GM23338 (cell line): ENCODE data around the gene GUCY1A2. TPM values are rescaled to one million over a fixed set of nuclear protein-coding genes. Genes with fewer than 3 reads are reported as not detected.

Experiments
- ATAC-seq: fragments of 200-7000 bp; cut with Tn5 transposase; 3 replicates; pipeline ENCODE4 v1.9.1; 2020
- DNase-seq: peaks from one replicate; pipeline ENCODE4 v3.0.0-alpha.2; 2015; ENCODE audit warnings: low spot score
- H2AFZ ChIP-seq: fragments of 200-600 bp; sonication (generic); 2 replicates; pipeline ENCODE4 v1.8.0; 2016; ENCODE audit warnings: antibody characterized with exemption, mild to moderate bottlenecking, moderate library complexity
- H3F3A ChIP-seq: fragments of 200-600 bp; sonication (generic); replicated peaks from 2 replicates; pipeline ENCODE4 v1.8.0; 2017; ENCODE audit warnings: antibody characterized with exemption, mixed run types, low read depth
- H3K27ac ChIP-seq: fragments of 200-600 bp; sonication (generic); 2 replicates; pipeline ENCODE4 v1.6.1; 2016; ENCODE audit warnings: low read depth
- H3K27me3 ChIP-seq: fragments of 200-600 bp; sonication (generic); 2 replicates; pipeline ENCODE4 v1.8.0; 2016; ENCODE audit warnings: mild to moderate bottlenecking, mixed run types, moderate library complexity; ENCODE audit not compliant: insufficient read depth
- H3K36me3 ChIP-seq: fragments of 200-600 bp; sonication (generic); 2 replicates; pipeline ENCODE4 v1.8.0; 2016; ENCODE audit warnings: mild to moderate bottlenecking; ENCODE audit not compliant: insufficient read depth
- H3K4me1 ChIP-seq: fragments of 200-600 bp; sonication (generic); 2 replicates; pipeline ENCODE4 v1.8.0; 2016; ENCODE audit warnings: mild to moderate bottlenecking, moderate library complexity; ENCODE audit not compliant: insufficient read depth
- H3K4me2 ChIP-seq: fragments of 200-600 bp; sonication (generic); 2 replicates; pipeline ENCODE4 v1.7.1; 2017; ENCODE audit warnings: mixed run types
- H3K4me3 ChIP-seq: fragments of 200-600 bp; sonication (generic); 2 replicates; pipeline ENCODE4 v1.6.1; 2016; ENCODE audit warnings: mixed run types
- H3K79me2 ChIP-seq: fragments of 200-600 bp; sonication (generic); replicated peaks from 2 replicates; pipeline ENCODE4 v1.8.0; 2017; ENCODE audit warnings: mild to moderate bottlenecking; ENCODE audit not compliant: insufficient read depth
- H3K9me2 ChIP-seq: fragments of 200-600 bp; sonication (generic); 2 replicates; pipeline ENCODE4 v1.8.0; 2017; ENCODE audit not compliant: insufficient read depth
- H4K20me1 ChIP-seq: fragments of 200-600 bp; sonication (generic); replicated peaks from 2 replicates; pipeline ENCODE4 v1.8.0; 2017; ENCODE audit warnings: mild to moderate bottlenecking; ENCODE audit not compliant: insufficient read depth
- H3K27ac Mint-ChIP-seq: 2 replicates; pipeline ENCODE4 v1.8.0; 2020; ENCODE audit warnings: inconsistent platforms, mild to moderate bottlenecking, moderate library complexity, mixed read lengths
- H3K27me3 Mint-ChIP-seq: 3 replicates; pipeline ENCODE4 v1.8.0; 2022; ENCODE audit warnings: low read depth, mild to moderate bottlenecking, moderate library complexity, mixed read lengths, inconsistent platforms; ENCODE audit not compliant: insufficient read depth, poor library complexity
- H3K36me3 Mint-ChIP-seq: 3 replicates; pipeline ENCODE4 v1.8.0; 2021; ENCODE audit warnings: low read depth, mild to moderate bottlenecking, inconsistent platforms, moderate library complexity, mixed read lengths
- H3K4me1 Mint-ChIP-seq: 3 replicates; pipeline ENCODE4 v1.8.0; 2020; ENCODE audit warnings: mild to moderate bottlenecking, inconsistent platforms, mixed read lengths
- H3K4me3 Mint-ChIP-seq: 3 replicates; pipeline ENCODE4 v1.8.0; 2021; ENCODE audit warnings: moderate library complexity, mild to moderate bottlenecking, inconsistent platforms, mixed read lengths
- H3K9me3 Mint-ChIP-seq: 3 replicates; pipeline ENCODE4 v1.8.0; 2020; ENCODE audit warnings: moderate library complexity, mild to moderate bottlenecking, inconsistent platforms, mixed read lengths
- CREB1 ChIP-seq: fragments of 250-450 bp; sonication (Bioruptor Pico); IDR thresholded peaks from 2 replicates; pipeline ENCODE4 v1.5.0; 2020; ENCODE audit warnings: low read depth, mild to moderate bottlenecking, moderate library complexity
- CTCF ChIP-seq, 2 experiments: fragments of 200-600 bp in 1 of 2; sonication (generic) in 1 of 2; conservative IDR thresholded peaks; 2 replicates each; pipeline versions ENCODE4 v1.5.1 to v1.6.1; 2016 to 2017; ENCODE audit warnings: antibody characterized with exemption in 2 of 2, low read depth in 2 of 2, mild to moderate bottlenecking in 2 of 2, moderate library complexity in 1 of 2
- ETS1 ChIP-seq: IDR thresholded peaks from 2 replicates; pipeline ENCODE4 v1.6.1; 2016; ENCODE audit warnings: antibody characterized with exemption
- EZH2 ChIP-seq: fragments of 200-600 bp; sonication (generic); IDR thresholded peaks from one replicate; pipeline ENCODE4 v1.8.0; 2017; ENCODE audit warnings: antibody characterized with exemption, mild to moderate bottlenecking, low read depth; ENCODE audit not compliant: unreplicated experiment
- EZH2phosphoT487 ChIP-seq: fragments of 200-600 bp; sonication (generic); IDR thresholded peaks from one replicate; pipeline ENCODE4 v1.8.1; 2018; ENCODE audit warnings: antibody characterized with exemption; ENCODE audit not compliant: unreplicated experiment
- JUNB ChIP-seq: IDR thresholded peaks from one replicate; pipeline ENCODE4 v1.6.1; 2016; ENCODE audit warnings: antibody characterized with exemption; ENCODE audit not compliant: unreplicated experiment
- NANOG ChIP-seq: IDR thresholded peaks from 2 replicates; pipeline ENCODE4 v1.6.1; 2016; ENCODE audit warnings: antibody characterized with exemption, borderline replicate concordance
- POLR2AphosphoS5 ChIP-seq: IDR thresholded peaks from 2 replicates; pipeline ENCODE4 v1.6.1; 2016; ENCODE audit warnings: antibody characterized with exemption, low read depth
- REST ChIP-seq: IDR thresholded peaks from one replicate; pipeline ENCODE4 v1.6.1; 2018; ENCODE audit warnings: antibody characterized with exemption; ENCODE audit not compliant: unreplicated experiment
- STAT1 ChIP-seq: IDR thresholded peaks from one replicate; pipeline ENCODE4 v1.6.1; 2016; ENCODE audit warnings: antibody characterized with exemption; ENCODE audit not compliant: unreplicated experiment
- ZNF114 ChIP-seq: fragments of 250-450 bp; sonication (Bioruptor Pico); IDR thresholded peaks from 2 replicates; pipeline ENCODE4 v1.5.0; 2020; ENCODE audit warnings: mild to moderate bottlenecking, moderate library complexity
- ZNF331 ChIP-seq: fragments of 250-450 bp; sonication (Bioruptor Pico); IDR thresholded peaks from 2 replicates; pipeline ENCODE4 v1.5.0; 2020; ENCODE audit warnings: low read depth, mild to moderate bottlenecking, moderate library complexity
- ZNF462 ChIP-seq: fragments of 250-450 bp; sonication (Bioruptor Pico); IDR thresholded peaks from 2 replicates; pipeline ENCODE4 v1.5.0; 2020; ENCODE audit warnings: mild to moderate bottlenecking, moderate library complexity
- polyA plus RNA-seq: library from polyadenylated mRNA; unstranded; fragments of >200 nt; fragmentation: Nextera tagmentation; extraction: Ambion mirVana; gene quantifications from 2 replicates; pipeline ENCODE4 v1.2.1, GENCODE V29; 2016
- total RNA-seq: library from RNA; depleted of rRNA; stranded (reverse); fragments of >200 nt; shearing (Covaris generic); gene quantifications from 2 replicates; pipeline ENCODE4 v1.2.3, GENCODE V29; 2014

Gene GUCY1A2
- total and polyA plus RNA-seq, 2 experiments from 2014 or later: 0.36 to 1.4 TPM

- no peaks in the 10 kb centered on the region for H3F3A ChIP-seq
- H3K4me1 ChIP-seq: no peaks in the 10 kb centered on the region
- H2AFZ ChIP-seq: no peak overlapping the region
- H3K79me2 ChIP-seq: no peaks in the 10 kb centered on the region
- no peaks in the 10 kb centered on the region for H3K9me2 ChIP-seq
- ATAC-seq (no peak), DNase-seq (no peak)
- Mint-ChIP-seq H3K27ac (no peak overlapping the region), H3K4me3 (no peak overlapping the region), H3K9me3 (no peaks in the 10 kb centered on the region), H3K27me3 (peaks cover 5% of the 10 kb centered on the region), H3K36me3 (no peaks in the 10 kb centered on the region), H3K4me1 (peaks cover 8% of the 10 kb centered on the region)
- no peaks in the 10 kb centered on the region for H3K36me3 ChIP-seq
- H4K20me1 ChIP-seq: no peaks in the 10 kb centered on the region
- no peak overlapping the region for H3K27ac ChIP-seq
- H3K27me3 ChIP-seq: peaks cover 9% of the 10 kb centered on the region
- no peak overlapping the region for H3K4me2 ChIP-seq
- no peak overlapping the region for H3K4me3 ChIP-seq
- TF ChIP-seq ZNF331 (CRISPR knock-in tag) (no peak), JUNB (no peak), ZNF114 (no peak), CTCF (conservative IDR thresholded peaks at IDR 0.05; ENCODE audit: low read depth in 2 of 2) (no peak), EZH2phosphoT487 (no peak), EZH2 (no peak), CREB1 (no peak), POLR2AphosphoS5 (no peak), ZNF462 (no peak), STAT1 (no peak), ETS1 (no peak), REST (no peak), NANOG (no peak)
These were observed 7.4 kb upstream of the GUCY1A2 start for GRCh38 chr11:107025673-107026072.
